GM12865 (cell line): ENCODE data around the gene PPP1R13B.

Experiments
- DNase-seq: peaks from one replicate; pipeline ENCODE4 v3.0.0; 2010; ENCODE audit warnings: low read depth
- H3K4me3 ChIP-seq: 2 replicates; pipeline ENCODE4 v1.5.1; 2011; ENCODE audit warnings: mild to moderate bottlenecking, low read depth, low read length, control low read depth
- CTCF ChIP-seq: IDR thresholded peaks from 2 replicates; pipeline ENCODE4 v1.5.1; 2011; ENCODE audit warnings: low read length, control low read depth, low read depth, inconsistent platforms; ENCODE audit not compliant: insufficient read depth; ENCODE audit errors: missing control alignments

PPP1R13B gene

GRCh38 chr14:103712633-103713247, 134.6 kb downstream of the PPP1R13B start:
- no peak overlapping the region for H3K4me3 ChIP-seq
- no peak for DNase-seq
- TF ChIP-seq CTCF: no peak

GRCh38 chr14:103711516-103712431, 135.6 kb downstream of the PPP1R13B start:
- no peak for DNase-seq
- TF ChIP-seq CTCF: no peak
- no peak overlapping the region for H3K4me3 ChIP-seq

DNA sequence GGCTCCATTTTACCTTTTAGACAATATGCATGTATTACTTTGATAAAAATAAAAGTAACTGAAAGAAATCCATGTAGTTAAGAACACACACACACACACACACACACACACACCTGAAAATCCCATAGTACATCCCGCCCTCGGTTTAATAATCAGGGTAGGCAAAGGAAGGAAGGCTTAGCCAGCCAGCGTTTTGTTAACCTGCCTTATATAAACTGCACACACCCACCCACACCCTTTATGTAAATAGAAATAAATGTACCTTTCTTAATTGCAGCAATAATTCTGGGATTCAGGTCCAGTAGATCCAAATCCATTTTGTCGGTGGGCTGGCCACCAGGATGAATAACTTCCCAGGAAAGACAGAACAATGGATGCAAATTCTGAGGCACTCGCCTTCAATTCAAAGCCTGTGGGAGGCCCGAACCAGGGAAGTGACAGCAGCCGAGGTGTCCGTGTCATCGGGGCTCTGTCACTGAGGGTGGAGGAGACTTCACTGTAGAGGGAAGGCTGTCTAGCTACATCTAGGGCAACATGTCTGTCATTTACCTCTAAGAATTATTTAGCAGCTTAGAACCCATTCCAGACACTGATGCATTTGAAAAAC, 136.5 kb downstream of the PPP1R13B start:
- no peak overlapping the region for H3K4me3 ChIP-seq
- TF ChIP-seq CTCF: no peak
- no peak for DNase-seq

DNA sequence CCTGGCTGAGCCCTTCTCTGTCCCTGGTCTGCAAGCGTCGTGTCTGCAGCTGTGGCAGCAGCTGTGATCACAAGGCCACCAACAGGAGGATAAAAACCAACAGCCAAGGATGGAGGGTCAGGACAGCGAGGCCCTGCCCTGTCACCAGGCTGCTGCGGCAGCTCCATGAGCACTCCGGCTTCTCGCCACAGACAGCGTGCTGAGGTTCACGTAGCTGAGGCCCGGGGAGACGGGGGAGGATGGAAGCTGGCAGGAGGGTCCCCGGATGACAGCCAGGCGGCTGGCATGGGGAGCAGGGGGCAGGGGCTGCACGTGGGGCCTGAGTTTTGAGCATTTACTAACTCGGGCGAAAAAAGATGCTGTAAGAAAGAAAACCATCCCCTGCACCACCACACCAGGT, 137.6 kb downstream of the PPP1R13B start:
- no peak overlapping the region for H3K4me3 ChIP-seq
- no peak for TF ChIP-seq CTCF
- DNase-seq: no peak

- H3K4me3 ChIP-seq: no peak overlapping the region
- no peak for DNase-seq
- TF ChIP-seq CTCF: no peak
These were observed 138.6 kb downstream of the PPP1R13B start for GRCh38 chr14:103708750-103709187.

DNA sequence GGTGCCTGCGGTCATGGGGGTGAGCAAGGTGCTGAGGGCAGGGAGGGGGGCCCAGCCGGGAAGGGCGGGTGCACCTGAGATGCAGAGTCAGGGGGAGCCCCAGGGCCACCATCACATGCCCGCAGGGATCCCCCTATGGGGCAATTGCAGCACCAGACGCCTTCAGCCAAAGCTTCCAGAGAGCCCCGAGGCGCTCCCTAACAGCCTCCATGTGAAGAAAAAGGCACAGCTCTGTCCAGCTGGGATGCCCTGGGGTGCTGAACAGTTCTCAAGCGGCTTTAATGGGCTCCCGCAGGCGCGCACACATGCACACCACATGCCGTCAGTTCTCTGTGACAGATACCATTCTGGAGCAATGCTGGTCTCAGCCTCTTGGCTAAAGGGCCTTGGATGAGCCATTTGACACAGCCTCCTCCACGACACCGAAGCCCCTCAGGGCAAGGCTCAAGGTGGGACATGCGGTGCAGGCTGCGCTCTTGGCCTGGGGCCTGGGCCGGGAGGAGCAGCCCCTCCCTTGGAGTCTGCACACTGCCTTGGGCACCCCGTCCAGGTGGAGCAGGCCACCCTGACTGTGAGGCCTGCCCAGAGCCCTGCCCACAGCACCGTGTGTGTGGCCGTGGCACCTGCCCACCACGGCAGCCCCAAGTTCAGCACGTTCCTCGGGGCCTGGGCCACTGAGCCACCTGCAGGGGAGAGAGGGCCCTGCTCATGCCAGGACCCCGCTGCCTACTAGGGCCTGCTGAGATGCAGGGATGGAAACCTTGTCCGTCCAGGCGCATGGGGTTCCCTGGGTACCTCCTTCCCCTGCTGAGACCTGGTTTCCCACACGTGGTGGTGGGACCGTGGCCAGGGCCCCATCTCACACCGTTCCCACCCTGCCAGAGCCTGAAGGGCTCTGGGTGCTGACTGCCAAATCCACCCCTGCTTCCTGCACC, 139.8 kb downstream of the PPP1R13B start:
- no peak for TF ChIP-seq CTCF
- DNase-seq: no peak
- no peak overlapping the region for H3K4me3 ChIP-seq
